Astrocyte (in vitro differentiated cells and primary cell): ENCODE data around the gene LTBP3.

Experiments used
- EZH2 ChIP-seq: IDR thresholded peaks from 2 replicates; pipeline ENCODE4 v1.6.1; 2012; ENCODE audit warnings: mild to moderate bottlenecking, low read length, inconsistent platforms; ENCODE audit not compliant: insufficient read depth
- TF ChIP-seq, protein P1 (sequence below): IDR thresholded peaks from 2 replicates; pipeline ENCODE4 v1.5.1; 2011; ENCODE audit warnings: low read depth, mild to moderate bottlenecking, inconsistent platforms, low read length, moderate library complexity; ENCODE audit not compliant: insufficient read depth

DNA sequence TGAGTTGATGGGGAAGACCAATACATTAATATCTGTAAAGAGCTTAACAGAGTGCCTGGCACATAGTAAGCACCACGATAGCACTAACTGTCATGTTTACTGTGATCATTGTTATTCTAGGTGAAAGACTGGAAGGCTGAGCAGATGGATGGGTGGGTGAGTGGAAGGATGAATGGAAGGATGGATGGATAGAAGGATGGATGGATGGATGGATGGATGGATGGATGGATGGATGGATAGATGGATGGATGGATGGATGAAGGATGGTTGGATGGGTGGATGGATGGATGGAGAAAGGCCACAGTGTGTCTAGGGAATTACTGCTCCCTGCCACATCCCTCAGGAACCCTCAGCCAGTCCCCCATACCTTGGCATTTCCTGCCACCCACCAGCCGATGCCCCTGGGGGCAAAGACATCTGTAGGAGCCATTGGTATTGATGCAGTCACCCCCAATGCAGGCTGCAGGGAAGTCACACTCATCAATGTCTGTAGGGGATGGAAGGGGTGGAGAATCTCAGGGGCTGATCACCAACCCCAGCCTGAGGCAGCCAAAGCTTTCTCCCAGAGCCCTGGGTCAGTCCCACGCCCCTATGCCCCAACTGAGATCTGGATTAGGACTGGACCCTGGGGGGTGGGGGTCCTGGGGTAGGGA, 15.3 kb downstream of the LTBP3 start:
- TF ChIP-seq, protein P1, sequence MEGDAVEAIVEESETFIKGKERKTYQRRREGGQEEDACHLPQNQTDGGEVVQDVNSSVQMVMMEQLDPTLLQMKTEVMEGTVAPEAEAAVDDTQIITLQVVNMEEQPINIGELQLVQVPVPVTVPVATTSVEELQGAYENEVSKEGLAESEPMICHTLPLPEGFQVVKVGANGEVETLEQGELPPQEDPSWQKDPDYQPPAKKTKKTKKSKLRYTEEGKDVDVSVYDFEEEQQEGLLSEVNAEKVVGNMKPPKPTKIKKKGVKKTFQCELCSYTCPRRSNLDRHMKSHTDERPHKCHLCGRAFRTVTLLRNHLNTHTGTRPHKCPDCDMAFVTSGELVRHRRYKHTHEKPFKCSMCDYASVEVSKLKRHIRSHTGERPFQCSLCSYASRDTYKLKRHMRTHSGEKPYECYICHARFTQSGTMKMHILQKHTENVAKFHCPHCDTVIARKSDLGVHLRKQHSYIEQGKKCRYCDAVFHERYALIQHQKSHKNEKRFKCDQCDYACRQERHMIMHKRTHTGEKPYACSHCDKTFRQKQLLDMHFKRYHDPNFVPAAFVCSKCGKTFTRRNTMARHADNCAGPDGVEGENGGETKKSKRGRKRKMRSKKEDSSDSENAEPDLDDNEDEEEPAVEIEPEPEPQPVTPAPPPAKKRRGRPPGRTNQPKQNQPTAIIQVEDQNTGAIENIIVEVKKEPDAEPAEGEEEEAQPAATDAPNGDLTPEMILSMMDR = no peak
- no peak for TF ChIP-seq EZH2
